OCI-LY3 (cell line): Measurements from ENCODE around the gene IGSF23.
"Not testable (repeated sequence)": the region's sequence is repeated elsewhere in the genome, so short reads cannot be mapped to it uniquely, and the experiment has no call there.

Source experiments
- H2AFZ ChIP-seq: fragments of 200-600, 300-600 bp; shearing (Covaris generic); 2 replicates; pipeline ENCODE4 v1.6.0; 2014; ENCODE audit warnings: antibody characterized with exemption, low read depth, low read length
- H3K27ac ChIP-seq: fragments of 200-600, 300-600 bp; sonication (generic); 2 replicates; pipeline ENCODE4 v1.5.1; 2014; ENCODE audit warnings: mild to moderate bottlenecking, low read length, moderate library complexity, mixed read lengths
- H3K27me3 ChIP-seq: fragments of 200-600, 300-600 bp; sonication (generic); 2 replicates; pipeline ENCODE4 v1.6.1; 2014; ENCODE audit warnings: low read depth, low read length, mixed read lengths
- H3K36me3 ChIP-seq: fragments of 200-600, 300-600 bp; sonication (generic); replicated peaks from 2 replicates; pipeline ENCODE3; 2014; ENCODE audit warnings: low read depth, low read length, mixed read lengths
- H3K4me1 ChIP-seq: fragments of 300-600, 200-600 bp; sonication (generic); 2 replicates; pipeline ENCODE4 v1.6.1; 2014; ENCODE audit warnings: low read length, mixed read lengths
- H3K4me2 ChIP-seq: fragments of 200-600, 300-600 bp; sonication (generic); 2 replicates; pipeline ENCODE4 v1.6.1; 2014; ENCODE audit warnings: low read length, mixed read lengths
- H3K4me3 ChIP-seq: fragments of 300-600, 200-600 bp; sonication (generic); 2 replicates; pipeline ENCODE4 v1.5.1; 2014; ENCODE audit warnings: antibody characterized with exemption, mild to moderate bottlenecking, low read length, moderate library complexity
- H3K79me2 ChIP-seq: fragments of 300-600, 200-600 bp; shearing (Covaris generic); 2 replicates; pipeline ENCODE4 v1.6.1; 2014; ENCODE audit warnings: mild to moderate bottlenecking, low read length, mixed read lengths
- H3K9ac ChIP-seq: fragments of 300-600, 200-600 bp; shearing (Covaris generic); 2 replicates; pipeline ENCODE4 v1.6.0; 2014; ENCODE audit warnings: mild to moderate bottlenecking, low read length, moderate library complexity
- H3K9me3 ChIP-seq: fragments of 200-600, 300-600 bp; shearing (Covaris generic); 2 replicates; pipeline ENCODE4 v1.6.1; 2014; ENCODE audit warnings: low read length, mixed read lengths; ENCODE audit not compliant: insufficient read depth
- H4K20me1 ChIP-seq: fragments of 200-600, 300-600 bp; sonication (generic); 2 replicates; pipeline ENCODE4 v1.6.1; 2016; ENCODE audit warnings: low read length, mixed read lengths; ENCODE audit not compliant: insufficient read depth
- EZH2phosphoT487 ChIP-seq: fragments of 200-600 bp; shearing (Covaris generic); IDR thresholded peaks from 2 replicates; pipeline ENCODE4 v1.6.1; 2018; ENCODE audit warnings: antibody characterized with exemption, mixed run types, low read depth
- TF ChIP-seq, protein P1 (sequence below): fragments of 200-600, 300-600 bp; sonication (generic); IDR thresholded peaks from 2 replicates; pipeline ENCODE4 v1.5.1; 2014; ENCODE audit warnings: antibody characterized with exemption, low read length, low read depth

The IGSF23 gene

DNA sequence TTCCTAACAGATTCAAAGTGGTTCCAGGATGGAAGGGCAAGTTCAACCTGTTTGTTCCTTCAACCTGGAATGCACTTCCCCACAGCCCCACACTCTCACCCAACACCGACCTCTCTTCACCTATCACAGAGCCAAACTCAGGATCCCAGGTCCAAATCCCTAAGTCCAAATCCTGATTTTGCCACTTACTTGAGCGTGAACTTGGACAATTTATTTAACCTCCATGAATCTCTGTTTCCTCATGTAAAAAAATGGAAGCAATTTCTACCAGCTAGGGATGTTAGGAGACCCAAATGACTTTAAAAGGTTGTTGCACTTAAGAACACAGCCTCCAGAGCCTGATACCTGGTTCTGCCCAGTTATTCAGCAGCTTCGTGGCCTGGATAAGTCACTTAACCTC, 5.4 kb upstream of the IGSF23 start:
- Histone ChIP-seq H3K4me1 (no peaks in the 10 kb centered on the region), H3K27me3 (peaks cover 17% of the 10 kb centered on the region; the same call in 1 of the 2 replicates), H3K36me3 (no peaks in the 10 kb centered on the region), H3K79me2 (no peaks in the 10 kb centered on the region), H3K4me2 (no peak overlapping the region), H2AFZ (no peak overlapping the region), H3K27ac (no peak overlapping the region), H3K4me3 (no peak overlapping the region), H4K20me1 (no peaks in the 10 kb centered on the region), H3K9ac (no peak overlapping the region), H3K9me3 (no peaks in the 10 kb centered on the region)
- TF ChIP-seq, protein P1, sequence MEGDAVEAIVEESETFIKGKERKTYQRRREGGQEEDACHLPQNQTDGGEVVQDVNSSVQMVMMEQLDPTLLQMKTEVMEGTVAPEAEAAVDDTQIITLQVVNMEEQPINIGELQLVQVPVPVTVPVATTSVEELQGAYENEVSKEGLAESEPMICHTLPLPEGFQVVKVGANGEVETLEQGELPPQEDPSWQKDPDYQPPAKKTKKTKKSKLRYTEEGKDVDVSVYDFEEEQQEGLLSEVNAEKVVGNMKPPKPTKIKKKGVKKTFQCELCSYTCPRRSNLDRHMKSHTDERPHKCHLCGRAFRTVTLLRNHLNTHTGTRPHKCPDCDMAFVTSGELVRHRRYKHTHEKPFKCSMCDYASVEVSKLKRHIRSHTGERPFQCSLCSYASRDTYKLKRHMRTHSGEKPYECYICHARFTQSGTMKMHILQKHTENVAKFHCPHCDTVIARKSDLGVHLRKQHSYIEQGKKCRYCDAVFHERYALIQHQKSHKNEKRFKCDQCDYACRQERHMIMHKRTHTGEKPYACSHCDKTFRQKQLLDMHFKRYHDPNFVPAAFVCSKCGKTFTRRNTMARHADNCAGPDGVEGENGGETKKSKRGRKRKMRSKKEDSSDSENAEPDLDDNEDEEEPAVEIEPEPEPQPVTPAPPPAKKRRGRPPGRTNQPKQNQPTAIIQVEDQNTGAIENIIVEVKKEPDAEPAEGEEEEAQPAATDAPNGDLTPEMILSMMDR, result no peak
- no peak for TF ChIP-seq EZH2phosphoT487

DNA sequence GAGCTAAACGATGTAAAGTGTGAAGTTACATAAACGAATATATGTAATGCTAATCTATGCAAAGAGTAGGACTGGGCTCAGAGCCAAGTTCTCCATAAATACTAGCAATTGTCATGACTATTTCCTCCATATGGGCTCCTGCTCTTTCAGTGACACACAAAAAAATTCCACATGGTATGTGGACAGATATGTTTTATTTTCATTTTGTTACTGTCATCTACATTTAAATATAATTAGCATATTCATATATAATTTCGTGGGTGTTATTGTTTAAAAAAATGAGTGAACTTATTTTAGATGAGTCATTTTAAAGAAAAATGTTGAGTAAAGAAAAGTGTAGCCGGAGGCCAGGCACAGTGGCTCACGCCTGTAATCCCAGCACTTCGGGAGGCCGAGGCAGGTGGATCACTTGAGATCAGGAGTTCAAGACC, 5.0 kb upstream of the IGSF23 start:
- TF ChIP-seq, protein P1, result no peak
- TF ChIP-seq EZH2phosphoT487, result no peak
- Histone ChIP-seq H3K27me3 (peaks cover 19% of the 10 kb centered on the region; the same call in 1 of the 2 replicates), H3K79me2 (no peaks in the 10 kb centered on the region), H3K4me3 (no peak overlapping the region), H2AFZ (no peak overlapping the region), H3K9me3 (no peaks in the 10 kb centered on the region), H3K27ac (no peak overlapping the region), H3K4me2 (no peak overlapping the region), H3K36me3 (no peaks in the 10 kb centered on the region), H3K9ac (no peak overlapping the region), H3K4me1 (no peaks in the 10 kb centered on the region), H4K20me1 (no peaks in the 10 kb centered on the region)

DNA sequence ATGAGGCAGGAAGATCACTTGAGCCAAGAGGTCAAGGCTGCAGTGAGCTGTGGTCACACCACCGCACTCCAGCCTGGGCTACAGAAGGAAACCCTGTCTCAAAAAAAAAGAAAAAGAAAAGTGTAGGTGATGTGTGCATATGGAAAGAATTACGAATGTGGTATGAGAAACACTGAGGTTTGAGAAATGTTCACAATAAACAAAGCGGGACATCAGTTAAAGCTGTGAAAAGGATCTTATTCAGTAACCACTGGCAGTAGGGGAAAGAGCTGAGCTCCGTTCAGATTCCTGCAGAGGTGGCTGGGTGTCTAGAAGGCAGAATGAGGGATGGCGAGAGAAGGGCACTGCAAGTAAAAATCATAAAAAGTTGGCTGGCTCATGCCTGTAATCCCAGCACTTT, 4.1 kb upstream of the IGSF23 start:
- Histone ChIP-seq H3K9me3 (no peaks in the 10 kb centered on the region), H3K36me3 (no peaks in the 10 kb centered on the region), H3K27me3 (peaks cover 13% of the 10 kb centered on the region; the same call in 1 of the 2 replicates), H3K27ac (no peak overlapping the region), H2AFZ (no peak overlapping the region), H3K4me3 (no peak overlapping the region), H3K79me2 (no peaks in the 10 kb centered on the region), H3K9ac (no peak overlapping the region), H3K4me1 (no peaks in the 10 kb centered on the region), H4K20me1 (no peaks in the 10 kb centered on the region), H3K4me2 (no peak overlapping the region)
- TF ChIP-seq, protein P1, result no peak
- no peak for TF ChIP-seq EZH2phosphoT487

DNA sequence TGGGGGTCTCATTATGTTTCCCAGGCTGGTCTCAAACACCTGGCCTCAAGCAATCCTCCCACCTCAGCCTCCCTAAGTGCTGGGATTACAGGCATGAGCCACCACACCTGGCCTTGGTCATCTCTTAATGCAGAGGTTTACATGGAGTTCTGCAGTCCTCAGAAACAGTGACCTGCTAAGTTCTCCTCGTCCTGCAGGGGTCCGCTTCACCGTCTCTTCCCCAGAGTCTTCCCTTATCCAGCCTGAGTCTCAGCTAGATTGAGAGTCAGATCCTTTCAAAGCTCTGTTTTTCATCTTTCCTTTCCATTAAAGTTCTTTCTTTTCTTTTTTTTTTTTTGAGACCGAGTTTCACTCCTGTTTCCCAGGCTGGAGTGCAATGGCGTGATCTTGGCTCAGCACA, 2.9 kb upstream of the IGSF23 start:
- not testable (repeated sequence) for H3K27ac ChIP-seq, H2AFZ ChIP-seq, H3K36me3 ChIP-seq, H3K79me2 ChIP-seq, H3K4me1 ChIP-seq, H3K4me2 ChIP-seq, H3K9me3 ChIP-seq, H3K9ac ChIP-seq, H4K20me1 ChIP-seq, H3K4me3 ChIP-seq
- H3K27me3 ChIP-seq, result peaks cover 11% of the 10 kb centered on the region; the same call in 1 of the 2 replicates

DNA sequence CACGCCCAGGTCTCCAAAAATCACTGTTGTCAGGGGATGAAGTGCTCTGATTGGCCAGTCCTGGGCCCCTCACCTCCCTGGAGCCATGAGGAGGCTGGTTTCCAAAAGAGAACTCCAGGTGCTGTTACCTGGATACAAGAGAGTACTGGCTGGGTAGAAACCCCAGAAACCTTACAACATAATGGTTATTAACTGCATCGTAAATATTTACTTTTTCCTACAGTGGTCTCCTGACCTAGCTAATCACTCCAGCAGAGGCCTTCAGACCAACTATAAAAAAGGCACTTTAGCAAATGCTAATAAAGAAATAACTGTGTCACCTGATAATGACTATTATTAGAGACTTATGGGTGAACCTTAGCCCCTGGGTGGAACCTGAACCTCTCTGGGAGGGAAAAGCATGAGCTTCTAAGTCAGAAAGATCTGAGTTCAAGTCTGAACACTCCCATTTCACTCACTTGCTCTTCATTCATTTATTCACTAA, 1.5 kb upstream of the IGSF23 start:
- Histone ChIP-seq H3K36me3 (no peaks in the 10 kb centered on the region), H4K20me1 (no peaks in the 10 kb centered on the region), H3K9ac (no peak overlapping the region), H3K4me2 (no peak overlapping the region), H3K79me2 (no peaks in the 10 kb centered on the region), H3K4me3 (no peak overlapping the region), H3K27ac (no peak overlapping the region), H3K9me3 (no peaks in the 10 kb centered on the region), H3K27me3 (peaks cover 11% of the 10 kb centered on the region; the same call in 1 of the 2 replicates), H3K4me1 (no peaks in the 10 kb centered on the region), H2AFZ (no peak overlapping the region)
- TF ChIP-seq, protein P1, result no peak
- no peak for TF ChIP-seq EZH2phosphoT487
